Tibial nerve (tissue), 3 donors: Measurements from ENCODE around the gene CLEC5A.

Experiments
- CTCF ChIP-seq, 5 experiments: fragments of 200-600 bp in 3 of 5; fragments of 450-650 bp in 2 of 5; sonication (generic) in 3 of 5; IDR thresholded peaks; one replicate each; pipeline ENCODE4 v1.5.1; 2016 to 2019; ENCODE audit warnings: antibody characterized with exemption in 5 of 5, mild to moderate bottlenecking in 3 of 5, moderate library complexity in 2 of 5
- POLR2A ChIP-seq, 2 donors: fragments of 450-650 bp; IDR thresholded peaks; one replicate each; pipeline ENCODE4 v1.6.1; 2017; ENCODE audit warnings: antibody characterized with exemption in 2 of 2, mild to moderate bottlenecking in 2 of 2, moderate library complexity in 2 of 2

GRCh38 chr7:141928845-141929195, 18.0 kb downstream of the CLEC5A start:
- TF ChIP-seq CTCF (IDR thresholded peaks at IDR 0.05) (no peak), POLR2A (IDR thresholded peaks at IDR 0.05) (no peak)
